ENCODE data around the gene SLC6A6. TPM values are rescaled to one million over a fixed set of nuclear protein-coding genes. Genes with fewer than 3 reads are reported as not detected.

Gene SLC6A6
- total RNA-seq, 1 donor from 2014 or later = 46.3 TPM

GRCh38 chr3:14388201-14388600, 14.2 kb upstream of the SLC6A6 start:
- Mint-ChIP-seq H3K4me3 (ENCODE audit: unreplicated experiment) (no peak overlapping the region), H3K4me1 (ENCODE audit: unreplicated experiment) (peaks cover 2% of the 10 kb centered on the region), H3K9me3 (ENCODE audit: unreplicated experiment) (no peaks in the 10 kb centered on the region), H3K36me3 (ENCODE audit: low read depth, unreplicated experiment) (no peaks in the 10 kb centered on the region), H3K27me3 (ENCODE audit: unreplicated experiment) (peaks cover 2% of the 10 kb centered on the region), H3K27ac (ENCODE audit: unreplicated experiment) (no peak overlapping the region)
- no peak for TF ChIP-seq CTCF (IDR thresholded peaks at IDR 0.05; ENCODE audit: unreplicated experiment)
- no peak for DNase-seq (ENCODE audit: low spot score)

- no peak for TF ChIP-seq CTCF (IDR thresholded peaks at IDR 0.05; ENCODE audit: unreplicated experiment)
- Mint-ChIP-seq H3K4me1 (ENCODE audit: unreplicated experiment) (peaks cover 2% of the 10 kb centered on the region), H3K4me3 (ENCODE audit: unreplicated experiment) (no peak overlapping the region), H3K27ac (ENCODE audit: unreplicated experiment) (no peak overlapping the region), H3K9me3 (ENCODE audit: unreplicated experiment) (no peaks in the 10 kb centered on the region), H3K36me3 (ENCODE audit: low read depth, unreplicated experiment) (no peaks in the 10 kb centered on the region), H3K27me3 (ENCODE audit: unreplicated experiment) (peaks cover 2% of the 10 kb centered on the region)
- no peak for DNase-seq (ENCODE audit: low spot score)
These were observed 13.2 kb upstream of the SLC6A6 start for GRCh38 chr3:14389166-14389606.

- peaks cover 2% of the 10 kb centered on the region for H3K27me3 Mint-ChIP-seq (ENCODE audit: unreplicated experiment)
- peaks cover 2% of the 10 kb centered on the region for H3K4me1 Mint-ChIP-seq (ENCODE audit: unreplicated experiment)
- TF ChIP-seq CTCF (IDR thresholded peaks at IDR 0.05; ENCODE audit: unreplicated experiment) = no peak
- no peak overlapping the region for H3K27ac Mint-ChIP-seq (ENCODE audit: unreplicated experiment)
- H3K4me3 Mint-ChIP-seq (ENCODE audit: unreplicated experiment) = no peak overlapping the region
- H3K36me3 Mint-ChIP-seq (ENCODE audit: low read depth, unreplicated experiment) = no peaks in the 10 kb centered on the region
- H3K9me3 Mint-ChIP-seq (ENCODE audit: unreplicated experiment) = no peaks in the 10 kb centered on the region
- DNase-seq (ENCODE audit: low spot score) = no peak
These were observed 12.7 kb upstream of the SLC6A6 start for GRCh38 chr3:14389716-14390115.

GRCh38 chr3:14391033-14391432, 11.4 kb upstream of the SLC6A6 start:
- DNase-seq (ENCODE audit: low spot score) = no peak
- H3K9me3 Mint-ChIP-seq (ENCODE audit: unreplicated experiment) = no peaks in the 10 kb centered on the region
- H3K4me1 Mint-ChIP-seq (ENCODE audit: unreplicated experiment) = no peaks in the 10 kb centered on the region
- H3K27me3 Mint-ChIP-seq (ENCODE audit: unreplicated experiment) = peaks cover 4% of the 10 kb centered on the region
- H3K4me3 Mint-ChIP-seq (ENCODE audit: unreplicated experiment) = no peak overlapping the region
- H3K27ac Mint-ChIP-seq (ENCODE audit: unreplicated experiment) = no peak overlapping the region
- TF ChIP-seq CTCF (IDR thresholded peaks at IDR 0.05; ENCODE audit: unreplicated experiment) = no peak
- no peaks in the 10 kb centered on the region for H3K36me3 Mint-ChIP-seq (ENCODE audit: low read depth, unreplicated experiment)

- no peak overlapping the region for H3K4me3 Mint-ChIP-seq (ENCODE audit: unreplicated experiment)
- no peaks in the 10 kb centered on the region for H3K36me3 Mint-ChIP-seq (ENCODE audit: low read depth, unreplicated experiment)
- no peak for DNase-seq (ENCODE audit: low spot score)
- H3K27me3 Mint-ChIP-seq (ENCODE audit: unreplicated experiment) = peaks cover 5% of the 10 kb centered on the region
- no peak for TF ChIP-seq CTCF (IDR thresholded peaks at IDR 0.05; ENCODE audit: unreplicated experiment)
- peaks cover 1% of the 10 kb centered on the region for H3K4me1 Mint-ChIP-seq (ENCODE audit: unreplicated experiment)
- H3K27ac Mint-ChIP-seq (ENCODE audit: unreplicated experiment) = no peak overlapping the region
- no peaks in the 10 kb centered on the region for H3K9me3 Mint-ChIP-seq (ENCODE audit: unreplicated experiment)
These were observed 10.2 kb upstream of the SLC6A6 start for GRCh38 chr3:14392231-14392630.
